GM12801 (cell line): ENCODE results near the gene BUB1B.

Experiments
- CTCF ChIP-seq: IDR thresholded peaks from one replicate; pipeline ENCODE4 v1.5.1; 2011; ENCODE audit warnings: control low read depth; ENCODE audit not compliant: insufficient read length; ENCODE audit errors: extremely low read depth

BUB1B gene

GRCh38 chr15:40256638-40257235, 95.9 kb downstream of the BUB1B start:
- TF ChIP-seq CTCF = no peak

- TF ChIP-seq CTCF = no peak
Observed at GRCh38 chr15:40257656-40258450, 97.0 kb downstream of the BUB1B start.

GRCh38 chr15:40258544-40258943, 97.7 kb downstream of the BUB1B start:
- no peak for TF ChIP-seq CTCF

GRCh38 chr15:40259021-40259420, 98.2 kb downstream of the BUB1B start:
- no peak for TF ChIP-seq CTCF

- TF ChIP-seq CTCF = no peak
Observed at GRCh38 chr15:40263024-40263754, 102.3 kb downstream of the BUB1B start.

- TF ChIP-seq CTCF = no peak
Observed at GRCh38 chr15:40264321-40265153, 103.7 kb downstream of the BUB1B start.

GRCh38 chr15:40265355-40265754, 104.5 kb downstream of the BUB1B start:
- no peak for TF ChIP-seq CTCF
